HepG2 (cell line): Measurements from ENCODE around the gene CHD9. TPM values are rescaled to one million over a fixed set of nuclear protein-coding genes. Genes with fewer than 3 reads are reported as not detected.

ENCODE experiments used
- AHDC1 ChIP-seq: sonication (generic); formaldehyde crosslinking; IDR thresholded peaks from 2 replicates; pipeline ENCODE4 v1.5.1; 2020; ENCODE audit warnings: mild to moderate bottlenecking, missing genetic modification reagents, borderline replicate concordance
- ATF5 ChIP-seq: sonication (generic); formaldehyde crosslinking; IDR thresholded peaks from 2 replicates; pipeline ENCODE4 v1.4.0; 2020; ENCODE audit warnings: mild to moderate bottlenecking, low read depth, missing genetic modification reagents
- HES4 ChIP-seq: sonication (generic); formaldehyde crosslinking; IDR thresholded peaks from 2 replicates; pipeline ENCODE4 v1.9.0; 2021; ENCODE audit warnings: mild to moderate bottlenecking, missing genetic modification reagents, borderline replicate concordance
- HNF1B ChIP-seq: sonication (generic); formaldehyde crosslinking; IDR thresholded peaks from 2 replicates; pipeline ENCODE4 v1.5.1; 2020; ENCODE audit warnings: mild to moderate bottlenecking, moderate library complexity, missing genetic modification reagents
- MLLT10 ChIP-seq: sonication (generic); formaldehyde crosslinking; IDR thresholded peaks from 2 replicates; pipeline ENCODE4 v1.4.0; 2020; ENCODE audit warnings: missing genetic modification reagents
- MLX ChIP-seq: IDR thresholded peaks from 2 replicates; pipeline ENCODE4 v1.6.1; 2016
- MTF1 ChIP-seq: sonication (generic); formaldehyde crosslinking; IDR thresholded peaks from 2 replicates; pipeline ENCODE4 v1.5.0; 2020; ENCODE audit warnings: missing genetic modification reagents
- MZF1 ChIP-seq: sonication (generic); formaldehyde crosslinking; IDR thresholded peaks from 2 replicates; pipeline ENCODE4 v1.8.1; 2023; ENCODE audit warnings: mild to moderate bottlenecking, missing genetic modification reagents, borderline replicate concordance
- NBN ChIP-seq: fragments of 450-650 bp; conservative IDR thresholded peaks from 2 replicates; pipeline ENCODE4 v1.6.1; 2017
- SMAD3 ChIP-seq: sonication (generic); formaldehyde crosslinking; IDR thresholded peaks from 2 replicates; pipeline ENCODE4 v1.4.0; 2020; ENCODE audit warnings: missing genetic modification reagents
- STAT6 ChIP-seq: sonication (generic); formaldehyde crosslinking; IDR thresholded peaks from 2 replicates; pipeline ENCODE4 v1.4.0; 2020; ENCODE audit warnings: missing genetic modification reagents, mild to moderate bottlenecking, borderline replicate concordance
- TOE1 ChIP-seq: sonication (generic); formaldehyde crosslinking; IDR thresholded peaks from 2 replicates; pipeline ENCODE4 v1.4.0; 2020; ENCODE audit warnings: mild to moderate bottlenecking, missing genetic modification reagents
- ZNF30 ChIP-seq: sonication (generic); formaldehyde crosslinking; IDR thresholded peaks from 2 replicates; pipeline ENCODE4 v1.5.0; 2020; ENCODE audit warnings: mild to moderate bottlenecking, missing genetic modification reagents
- ZNF382 ChIP-seq: sonication (generic); formaldehyde crosslinking; IDR thresholded peaks from 2 replicates; pipeline ENCODE4 v1.5.0; 2020; ENCODE audit warnings: missing genetic modification reagents, mild to moderate bottlenecking, borderline replicate concordance
- ZNF484 ChIP-seq: sonication (generic); formaldehyde crosslinking; IDR thresholded peaks from 2 replicates; pipeline ENCODE4 v1.5.1; 2020; ENCODE audit warnings: mild to moderate bottlenecking, low read depth, missing genetic modification reagents, borderline replicate concordance
- ZNF589 ChIP-seq: sonication (generic); formaldehyde crosslinking; conservative IDR thresholded peaks from 2 replicates; pipeline ENCODE4 v1.8.0; 2022; ENCODE audit warnings: mild to moderate bottlenecking, moderate library complexity, missing genetic modification reagents
- ZNF709 ChIP-seq: sonication (generic); formaldehyde crosslinking; IDR thresholded peaks from 2 replicates; pipeline ENCODE4 v1.5.0; 2020; ENCODE audit warnings: mild to moderate bottlenecking, missing genetic modification reagents
- ZSCAN22 ChIP-seq: sonication (generic); formaldehyde crosslinking; IDR thresholded peaks from 2 replicates; pipeline ENCODE4 v1.4.0; 2020; ENCODE audit warnings: mild to moderate bottlenecking, missing genetic modification reagents
- polyA plus RNA-seq, 8 experiments: library from polyadenylated mRNA; depleted of rRNA in 3 of 8; stranded (reverse) in 7 of 8; unstranded in 1 of 8; fragments of >200 nt; fragmentation: Illumina TruSeq in 4 of 8; extraction: Trizol in 4 of 8; gene quantifications; 2 replicates each; pipeline versions ENCODE4 v1.2.1 to v1.2.3, GENCODE V29; 2011 to 2016; ENCODE audit warnings: low read depth in 4 of 8, missing spikeins in 1 of 8, mixed read lengths in 1 of 8; ENCODE audit not compliant: insufficient read depth in 1 of 8
- total RNA-seq, 5 experiments: library from RNA; depleted of rRNA; stranded (reverse); fragments of >200 nt; fragmentation: Illumina TruSeq; extraction: Trizol; gene quantifications; 2 replicates each; pipeline ENCODE4 v1.2.3, GENCODE V29; 2016; ENCODE audit warnings: low read depth in 1 of 5

Gene CHD9
- total and polyA plus RNA-seq, 2 of the 13 experiments (the other 11 are each of a cell fraction or from before 2014, with no cell fraction given): 23.4 to 27.7 TPM

- TF ChIP-seq MLX (CRISPR knock-in tag) (no peak), MLLT10 (CRISPR knock-in tag) (no peak), ZNF484 (CRISPR knock-in tag) (no peak), TOE1 (CRISPR knock-in tag) (no peak), ZNF30 (CRISPR knock-in tag) (no peak), ZNF709 (CRISPR knock-in tag) (no peak), AHDC1 (CRISPR knock-in tag) (no peak), STAT6 (CRISPR knock-in tag) (no peak), NBN (no peak), ATF5 (no peak), HES4 (CRISPR knock-in tag) (no peak), SMAD3 (CRISPR knock-in tag) (no peak), MTF1 (CRISPR knock-in tag) (no peak), ZNF589 (CRISPR knock-in tag) (no peak), HNF1B (CRISPR knock-in tag) (no peak), ZNF382 (no peak), MZF1 (CRISPR knock-in tag) (no peak), ZSCAN22 (CRISPR knock-in tag) (no peak)
Measured at GRCh38 chr16:53131363-53132071, 76.7 kb downstream of the CHD9 start (continued).
